ENCODE results near the gene OR6K3. TPM values are rescaled to one million over a fixed set of nuclear protein-coding genes. Genes with fewer than 3 reads are reported as not detected.

The OR6K3 gene
- total RNA-seq, 2 donors from 2014 or later, result not detected

DNA sequence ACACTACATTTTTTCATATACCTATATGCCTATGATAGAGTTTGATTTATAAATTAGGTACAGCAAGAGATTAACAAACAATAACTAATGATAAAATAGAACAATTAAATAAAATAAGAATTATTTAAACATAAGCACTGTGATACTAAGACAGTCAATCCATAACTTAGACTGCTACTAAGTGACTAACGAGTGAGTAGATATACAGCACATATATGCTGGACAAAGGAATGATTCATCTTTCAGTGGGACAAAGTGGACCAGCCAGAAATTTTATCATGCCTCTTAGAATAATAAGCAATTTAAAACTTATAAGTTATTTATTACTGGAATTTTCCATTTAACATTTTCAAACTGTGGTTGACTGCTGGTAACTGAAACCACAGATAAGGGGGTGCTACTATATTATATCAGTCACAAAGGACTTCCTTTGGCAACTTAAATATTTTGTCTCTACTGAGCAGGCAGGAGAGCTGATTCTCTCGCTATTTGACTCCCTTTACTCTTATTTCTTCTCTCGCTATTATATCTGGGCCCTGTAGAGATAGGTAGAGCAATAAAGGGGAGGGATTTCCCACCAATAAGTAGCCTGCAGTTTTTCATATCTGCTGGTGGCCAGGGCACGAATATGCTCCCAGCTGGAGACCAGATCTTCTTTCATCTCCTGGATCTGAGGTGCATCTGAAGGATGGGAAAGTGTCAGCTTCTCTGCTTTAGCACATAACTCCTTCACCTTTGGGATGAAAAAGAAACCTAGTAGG is 44.8 kb downstream of the OR6K3 start:
- peaks cover 5 to 6% of the 10 kb centered on the region in 2 donors for H3K27me3 Mint-ChIP-seq
- ATAC-seq, result no peak
- DNase-seq (ENCODE audit: low spot score), result no peak

DNA sequence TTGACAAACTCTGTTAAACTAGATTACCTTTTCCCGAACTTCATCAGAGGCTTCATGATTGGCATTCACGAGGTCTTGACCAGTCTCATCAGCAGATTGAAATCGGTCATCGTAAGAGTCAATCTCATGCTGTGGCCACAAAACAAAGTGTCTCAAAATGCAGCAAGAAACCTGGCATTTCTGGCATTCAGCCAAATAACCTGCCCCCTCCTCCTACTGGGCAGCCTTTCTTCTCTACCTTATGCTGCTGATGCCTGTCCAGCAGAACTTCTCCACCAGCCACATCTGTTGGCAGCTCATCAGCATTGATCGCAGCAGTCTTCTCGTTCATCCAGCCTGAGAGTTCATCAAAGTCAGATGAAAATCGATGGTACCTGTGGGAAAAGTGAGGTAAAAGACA is 46.2 kb downstream of the OR6K3 start:
- ATAC-seq (no peak), DNase-seq (ENCODE audit: low spot score) (no peak)
- H3K27me3 Mint-ChIP-seq, result peaks cover 5 to 15% of the 10 kb centered on the region in 2 donors
- peaks cover 3 to 5% of the 10 kb centered on the region in 2 donors for H3K4me1 Mint-ChIP-seq (ENCODE audit: low read depth in 2 of 2)
- H3K27ac Mint-ChIP-seq, result no peak overlapping the region
- H3K4me3 Mint-ChIP-seq, result no peak overlapping the region
- H3K9me3 Mint-ChIP-seq, result no peaks in the 10 kb centered on the region
- H3K36me3 Mint-ChIP-seq, result no peaks in the 10 kb centered on the region

More for the DNA sequence above, 44.8 kb downstream of the OR6K3 start:
- Mint-ChIP-seq H3K27ac (no peak overlapping the region), H3K9me3 (no peaks in the 10 kb centered on the region), H3K4me3 (no peak overlapping the region), H3K36me3 (no peaks in the 10 kb centered on the region), H3K4me1 (ENCODE audit: low read depth in 2 of 2) (peaks cover 3 to 5% of the 10 kb centered on the region in 2 donors)

Other genes with a start within 250 kb of the OR6K3 start
- gene OR10R2, start 248.5 kb downstream of the OR6K3 start, total RNA-seq, result not detected
- gene OR6Y1, start 166.3 kb downstream of the OR6K3 start, total RNA-seq, result not detected
- not detected for gene OR6P1, start 150.1 kb downstream of the OR6K3 start, total RNA-seq
- gene OR10X1, start 140.8 kb downstream of the OR6K3 start, total RNA-seq, result not detected
- gene OR10Z1, start 115.5 kb downstream of the OR6K3 start, total RNA-seq, result not detected
- under 1 TPM; 0.08 to 0.43 TPM for gene SPTA1, start 34.0 kb downstream of the OR6K3 start, total RNA-seq
- gene OR6K2, start 20.1 kb downstream of the OR6K3 start, total RNA-seq, result not detected
- gene OR6K6, start 34.0 kb upstream of the OR6K3 start, total RNA-seq, result not detected
- not detected for gene OR6N1, start 51.5 kb upstream of the OR6K3 start, total RNA-seq
- gene OR6N2, start 60.5 kb upstream of the OR6K3 start, total RNA-seq, result not detected
- not detected for gene MNDA, start 110.6 kb upstream of the OR6K3 start, total RNA-seq
- 10 to 100 TPM; 47.7 to 64.7 TPM for gene PYHIN1, start 210.8 kb upstream of the OR6K3 start, total RNA-seq